K562 (cell line): ENCODE data around the gene PAEP. TPM values are rescaled to one million over a fixed set of nuclear protein-coding genes. Genes with fewer than 3 reads are reported as not detected.

Experiments
- ATAC-seq: fragments of 200-7000 bp; cut with Tn5 transposase; 3 replicates; pipeline ENCODE4 v1.9.1; 2020; ENCODE audit warnings: moderate library complexity
- BruUV-seq: library from RNA; stranded (reverse); fragments of 400-500 nt; replicated peaks from 2 replicates; lab custom pipeline; 2021; lab: Mats Ljungman, UMichigan
- CTCF ChIA-PET: fragments of 300-600 bp; formaldehyde crosslinking; extraction: SDS; loops from one replicate; lab custom pipeline; 2021; ENCODE audit warnings: low intra/inter-chr PET ratio; lab: Yijun Ruan, JAX
- POLR2A ChIA-PET: fragments of 300-600, 350-650 bp; sonication (Branson Sonifier 250); formaldehyde crosslinking; extraction: SDS; loops from one replicate; lab custom pipeline; 2021; ENCODE audit warnings: antibody characterized with exemption, inconsistent platforms; lab: Yijun Ruan, JAX
- DNase-seq, 4 experiments: peaks; one replicate each; pipeline versions ENCODE4 v3.0.0 to v3.0.0-alpha.2; 2011 to 2018; ENCODE audit warnings: low spot score in 3 of 4, mixed read lengths in 3 of 4; ENCODE audit errors: extremely low read depth in 1 of 4
- FAIRE-seq: peaks from 2 replicates; lab custom pipeline; 2011; peaks lifted over from hg19 to GRCh38; lab: Jason Lieb, UNC
- H2AFZ ChIP-seq: 2 replicates; pipeline ENCODE4 v1.6.0; 2011; ENCODE audit warnings: low read depth, low read length, control low read depth, inconsistent platforms
- H3K27ac ChIP-seq: fragments of 200-600 bp; 3 replicates; pipeline ENCODE4 v1.8.0; 2011; ENCODE audit warnings: low read depth, mild to moderate bottlenecking, control low read depth, inconsistent platforms, low read length, moderate library complexity, mixed read lengths; ENCODE audit errors: extremely low read depth
- H3K27me3 ChIP-seq, 2 experiments: fragments of 300-600 bp in 1 of 2; 2 replicates in 1 of 2; 3 replicates in 1 of 2; pipeline versions ENCODE4 v1.6.0 to v1.8.0; 2011; ENCODE audit warnings: inconsistent platforms in 2 of 2, low read length in 2 of 2, mild to moderate bottlenecking in 1 of 2, mixed read lengths in 1 of 2, moderate library complexity in 1 of 2; ENCODE audit not compliant: control insufficient read depth in 2 of 2, insufficient read depth in 2 of 2
- H3K36me3 ChIP-seq: fragments of 300-600 bp; 3 replicates; pipeline ENCODE4 v1.8.0; 2011; ENCODE audit warnings: mild to moderate bottlenecking, low read length, inconsistent platforms; ENCODE audit not compliant: control insufficient read depth, insufficient read depth
- H3K4me1 ChIP-seq, 2 experiments: fragments of 200-600 bp in 1 of 2; replicated peaks in 1 of 2; 2 replicates in 1 of 2; 3 replicates in 1 of 2; pipeline versions ENCODE4 v1.5.1 to v1.8.0; 2011; ENCODE audit warnings: inconsistent platforms in 2 of 2, low read length in 2 of 2, mild to moderate bottlenecking in 1 of 2, mixed read lengths in 1 of 2, moderate library complexity in 1 of 2; ENCODE audit not compliant: control insufficient read depth in 2 of 2, insufficient read depth in 2 of 2
- H3K4me2 ChIP-seq: 2 replicates; pipeline ENCODE4 v1.6.1; 2011; ENCODE audit warnings: low read length, control low read depth, inconsistent platforms, mixed read lengths; ENCODE audit not compliant: insufficient read depth
- H3K4me3 ChIP-seq: fragments of 200-600 bp; sonication (generic), shearing (Covaris generic); 2 replicates; pipeline ENCODE4 v1.5.1; 2016; ENCODE audit warnings: control low read depth, inconsistent platforms
- H3K79me2 ChIP-seq: fragments of 200-600 bp; 3 replicates; pipeline ENCODE4 v1.8.0; 2011; ENCODE audit warnings: low read length, inconsistent platforms; ENCODE audit not compliant: control insufficient read depth, insufficient read depth
- H3K9ac ChIP-seq, 2 experiments: 2 replicates each; pipeline versions ENCODE4 v1.6.0 to v1.6.1; 2011; ENCODE audit warnings: low read depth in 2 of 2, low read length in 2 of 2, control low read depth in 1 of 2, inconsistent platforms in 1 of 2, mild to moderate bottlenecking in 1 of 2, mixed read lengths in 1 of 2; ENCODE audit not compliant: insufficient read depth in 1 of 2
- H3K9me1 ChIP-seq: one replicate; pipeline ENCODE4 v1.6.0; 2011; ENCODE audit warnings: inconsistent platforms, mild to moderate bottlenecking, low read length, moderate library complexity; ENCODE audit not compliant: control insufficient read depth, insufficient read depth
- H3K9me3 ChIP-seq: replicated peaks from 2 replicates; pipeline ENCODE4 v1.5.1; 2011; ENCODE audit warnings: low read depth, low read length, inconsistent platforms; ENCODE audit not compliant: control insufficient read depth, insufficient read depth
- H4K20me1 ChIP-seq: replicated peaks from 2 replicates; pipeline ENCODE4 v1.6.1; 2011; ENCODE audit warnings: low read length, inconsistent platforms, mixed read lengths; ENCODE audit not compliant: control insufficient read depth, insufficient read depth
- ELK3 ChIP-seq: fragments of 450-650 bp; formaldehyde crosslinking; IDR thresholded peaks from 2 replicates; pipeline ENCODE4 v1.4.0; 2020; ENCODE audit warnings: mild to moderate bottlenecking
- MBD2 ChIP-seq: sonication (generic); IDR thresholded peaks from 2 replicates; pipeline ENCODE4 v1.6.1; 2016; ENCODE audit warnings: low read depth, borderline replicate concordance
- SREBF2 ChIP-seq: sonication (generic); formaldehyde crosslinking; IDR thresholded peaks from 2 replicates; pipeline ENCODE4 v1.4.0; 2020; ENCODE audit warnings: mild to moderate bottlenecking, missing genetic modification reagents
- UBTF ChIP-seq, 2 experiments: IDR thresholded peaks; 2 replicates each; pipeline ENCODE4 v1.6.1; 2012; ENCODE audit warnings: improper control_type of control experiment in 2 of 2, low read depth in 2 of 2, low read length in 2 of 2, borderline replicate concordance in 1 of 2
- ZNF384 ChIP-seq: IDR thresholded peaks from 2 replicates; pipeline ENCODE4 v1.6.1; 2012; ENCODE audit warnings: low read depth, low read length, improper control_type of control experiment
- WGBS: fragments of 100-300 bp; shearing (Covaris generic); methylation state at CpG from one replicate; pipeline ENCODE4 v1.1.6; 2016; ENCODE audit warnings: low coverage, mixed read lengths; ENCODE audit not compliant: insufficient coverage; ENCODE audit errors: missing lambda C conversion rate; 5-methylcytosine and 5-hydroxymethylcytosine counted together
- in situ Hi-C: fragments of 300-500 bp; cut with MboI; formaldehyde crosslinking; loops from 4 replicates; pipeline ENCODE4 v1.15.0; 2018; ENCODE audit warnings: inconsistent platforms, mixed read lengths
- intact Hi-C: fragments of 100-400 bp; cut with micrococcal nuclease; formaldehyde crosslinking; loops from 2 replicates; pipeline ENCODE4 v1.14.2; 2022
- polyA plus RNA-seq, 8 experiments: library from polyadenylated mRNA; depleted of rRNA in 4 of 8; stranded (reverse) in 5 of 8; unstranded in 3 of 8; fragments of >200 nt; fragmentation: Nextera tagmentation in 2 of 8; fragmentation: Illumina TruSeq in 1 of 8; extraction: Ambion mirVana in 2 of 8; extraction: Trizol in 1 of 8; gene quantifications; 2 replicates each; pipeline versions ENCODE4 v1.2.1 to v1.2.3, GENCODE V29; 2011 to 2014; ENCODE audit warnings: inconsistent platforms in 1 of 8, missing spikeins in 1 of 8
- total RNA-seq, 7 experiments: library from RNA; depleted of rRNA in 6 of 7; stranded (reverse); fragments of >200 nt in 6 of 7; fragmentation: Illumina TruSeq in 2 of 7; extraction: Trizol in 2 of 7; gene quantifications; 2 replicates each; pipeline versions ENCODE4 v1.2.1 to v1.2.3, GENCODE V29; 2011 to 2021; ENCODE audit warnings: low replicate concordance in 1 of 7

The PAEP gene
- total and polyA plus RNA-seq, 9 of the 15 experiments (the other 6 are each of a cell fraction or from before 2014, with no cell fraction given): 0.22 to 4.5 (median 0.58) TPM

- intact Hi-C loops: no loop called here
- ATAC-seq: no peak
- H3K36me3 ChIP-seq: no peaks in the 10 kb centered on the region
- in situ Hi-C loops: no loop called here
- no peak overlapping the region for H3K9ac ChIP-seq
- no peaks in the 10 kb centered on the region for H3K9me3 ChIP-seq
- H4K20me1 ChIP-seq: peaks cover 9% of the 10 kb centered on the region
- TF ChIP-seq UBTF (IDR thresholded peaks at IDR 0.05; ENCODE audit: borderline replicate concordance in 1 of 2, low read depth in 2 of 2, low read length in 2 of 2) (peak in 1 of 2 experiments; percentile 50; a peak in 1 of 4 replicates), ZNF384 (no peak), SREBF2 (no peak), MBD2 (no peak), ELK3 (no peak)
- H3K9me1 ChIP-seq: no peaks in the 10 kb centered on the region
- DNase-seq: peak in 2 of 4 experiments; percentile 7 to 8
- FAIRE-seq: no peak
- WGBS: 4% methylated on average over 24 of the region's 34 CpGs
- ChIA-PET POLR2A (no interaction called here), CTCF (no interaction called here)
- peaks cover 0 to 22% of the 10 kb centered on the region in 2 experiments; a peak in 2 of 5 replicates for H3K4me1 ChIP-seq
- no peaks in the 10 kb centered on the region for H3K79me2 ChIP-seq
- BruUV-seq: no TSS peak
- H3K4me3 ChIP-seq: no peak overlapping the region
- H2AFZ ChIP-seq: no peak overlapping the region
- H3K27ac ChIP-seq: no peak overlapping the region
- H3K27me3 ChIP-seq: peaks cover 11 to 58% of the 10 kb centered on the region in 2 experiments; a peak in 3 of 5 replicates
- H3K4me2 ChIP-seq: no peak overlapping the region
These were observed 52.6 kb downstream of the PAEP start for GRCh38 chr9:135613946-135614805.
